H1 (cell line): Measurements from ENCODE around the gene CDC42. TPM values are rescaled to one million over a fixed set of nuclear protein-coding genes. Genes with fewer than 3 reads are reported as not detected.
A peak's percentile ranks its signal among the peaks of the same experiment; 100 is the strongest.

ENCODE experiments used
- CTCF ChIA-PET: fragments of 300-600 bp; sonication (Branson Sonifier 250); formaldehyde crosslinking; loops from one replicate; lab custom pipeline; 2021; ENCODE audit not compliant: partially characterized antibody; lab: Charles Lee
- POLR2A ChIA-PET: fragments of 300-600 bp; sonication (Branson Sonifier 250); formaldehyde crosslinking; loops from one replicate; lab custom pipeline; 2021; ENCODE audit warnings: inconsistent platforms; ENCODE audit not compliant: partially characterized antibody; lab: Charles Lee
- DNase-seq, 2 experiments: peaks; one replicate each; pipeline versions ENCODE4 v3.0.0 to v3.0.0-alpha.2; 2010 to 2022; ENCODE audit warnings: low spot score in 2 of 2, low read depth in 1 of 2, mixed read lengths in 1 of 2
- FAIRE-seq: peaks from 2 replicates; lab custom pipeline; 2011; peaks lifted over from hg19 to GRCh38; lab: Jason Lieb, UNC
- H2AFZ ChIP-seq: 2 replicates; pipeline ENCODE4 v1.8.1; 2012; ENCODE audit warnings: low read length, inconsistent platforms
- H2AK5ac ChIP-seq: 2 replicates; pipeline ENCODE4 v1.6.1; 2013; ENCODE audit warnings: low read depth, low read length
- H2BK120ac ChIP-seq: replicated peaks from 2 replicates; pipeline ENCODE3; 2013; ENCODE audit warnings: low read depth, low read length, inconsistent platforms
- H2BK12ac ChIP-seq: 2 replicates; pipeline ENCODE4 v1.6.1; 2013; ENCODE audit warnings: low read depth, low read length
- H2BK15ac ChIP-seq: 2 replicates; pipeline ENCODE4 v1.6.1; 2013; ENCODE audit warnings: low read length
- H2BK20ac ChIP-seq: 2 replicates; pipeline ENCODE4 v1.6.1; 2013; ENCODE audit warnings: low read length
- H2BK5ac ChIP-seq: 2 replicates; pipeline ENCODE4 v1.6.1; 2013; ENCODE audit warnings: low read depth, low read length
- H3K14ac ChIP-seq: 2 replicates; pipeline ENCODE4 v1.6.1; 2013; ENCODE audit warnings: inconsistent platforms; ENCODE audit not compliant: insufficient read length
- H3K18ac ChIP-seq: 2 replicates; pipeline ENCODE4 v1.6.1; 2013; ENCODE audit warnings: low read length; ENCODE audit errors: extremely low read depth
- H3K23ac ChIP-seq: 2 replicates; pipeline ENCODE4 v1.6.1; 2013; ENCODE audit warnings: inconsistent platforms; ENCODE audit not compliant: insufficient read length
- H3K23me2 ChIP-seq: 2 replicates; pipeline ENCODE4 v1.6.1; 2013; ENCODE audit warnings: low read depth, low read length
- H3K27ac ChIP-seq: 2 replicates; pipeline ENCODE4 v1.6.1; 2011; ENCODE audit warnings: low read depth, low read length, inconsistent platforms
- H3K27me3 ChIP-seq, 4 experiments: replicated peaks in 1 of 4; 1 replicate in 1 of 4; 2 replicates in 3 of 4; pipeline versions ENCODE4 v1.6.1 to v1.8.1; 2011 to 2013; ENCODE audit warnings: low read length in 3 of 4, mild to moderate bottlenecking in 3 of 4, inconsistent platforms in 2 of 4, mixed read lengths in 2 of 4, moderate library complexity in 1 of 4; ENCODE audit not compliant: control insufficient read depth in 3 of 4, insufficient read depth in 3 of 4; ENCODE audit errors: extremely low read depth in 1 of 4
- H3K36me3 ChIP-seq, 4 experiments: 2 replicates each; pipeline versions ENCODE4 v1.6.1 to v1.8.1; 2011 to 2013; ENCODE audit warnings: mild to moderate bottlenecking in 4 of 4, low read length in 3 of 4, moderate library complexity in 2 of 4, control low read depth in 1 of 4, inconsistent platforms in 1 of 4; ENCODE audit not compliant: insufficient read depth in 4 of 4, control insufficient read depth in 2 of 4
- H3K4ac ChIP-seq: replicated peaks from 2 replicates; pipeline ENCODE3; 2013; ENCODE audit warnings: low read length, low read depth, mixed read lengths, inconsistent platforms; ENCODE audit not compliant: insufficient read length
- H3K4me1 ChIP-seq, 4 experiments: replicated peaks in 1 of 4; 1 replicate in 1 of 4; 2 replicates in 3 of 4; pipeline versions ENCODE4 v1.6.1 to v1.8.1; 2011 to 2013; ENCODE audit warnings: low read length in 3 of 4, inconsistent platforms in 2 of 4, mixed read lengths in 1 of 4; ENCODE audit not compliant: insufficient read depth in 4 of 4, control insufficient read depth in 3 of 4
- H3K4me2 ChIP-seq, 2 experiments: 2 replicates each; pipeline versions ENCODE4 v1.6.1 to v1.8.1; 2011 to 2013; ENCODE audit warnings: low read depth in 2 of 2, low read length in 2 of 2, control low read depth in 1 of 2, inconsistent platforms in 1 of 2, mild to moderate bottlenecking in 1 of 2; ENCODE audit not compliant: insufficient read depth in 1 of 2
- H3K4me3 ChIP-seq, 4 experiments: fragments of 200-600, 300-600 bp in 1 of 4; sonication (generic), shearing (Covaris generic), sonication (Bioruptor Twin) in 1 of 4; 2 replicates each; pipeline versions ENCODE4 v1.5.1 to v1.8.1; 2011 to 2016; ENCODE audit warnings: low read length in 4 of 4, low read depth in 3 of 4, control low read depth in 2 of 4, inconsistent platforms in 2 of 4, mild to moderate bottlenecking in 2 of 4, mixed read lengths in 1 of 4, moderate library complexity in 1 of 4; ENCODE audit not compliant: insufficient read depth in 2 of 4; ENCODE audit errors: extremely low read depth in 1 of 4
- H3K56ac ChIP-seq: replicated peaks from 2 replicates; pipeline ENCODE3; 2013; ENCODE audit warnings: low read depth, mild to moderate bottlenecking, mixed read lengths, low read length, inconsistent platforms; ENCODE audit not compliant: insufficient read length
- H3K79me1 ChIP-seq: 2 replicates; pipeline ENCODE4 v1.6.1; 2013; ENCODE audit warnings: low read depth, low read length, control low read depth
- H3K79me2 ChIP-seq, 2 experiments: 2 replicates each; pipeline versions ENCODE4 v1.6.1 to v1.8.1; 2012 to 2013; ENCODE audit warnings: low read length in 2 of 2, mild to moderate bottlenecking in 2 of 2, inconsistent platforms in 1 of 2; ENCODE audit not compliant: insufficient read depth in 2 of 2, control insufficient read depth in 1 of 2
- H3K9ac ChIP-seq, 4 experiments: replicated peaks in 1 of 4; 1 replicate in 1 of 4; 2 replicates in 3 of 4; pipeline versions ENCODE4 v1.6.1 to v1.8.1; 2011 to 2013; ENCODE audit warnings: low read depth in 3 of 4, low read length in 3 of 4, control low read depth in 2 of 4, mild to moderate bottlenecking in 2 of 4, moderate library complexity in 2 of 4, inconsistent platforms in 1 of 4; ENCODE audit errors: extremely low read depth in 1 of 4
- H3K9me3 ChIP-seq, 2 experiments: 2 replicates each; pipeline versions ENCODE4 v1.6.1 to v1.8.1; 2012 to 2013; ENCODE audit warnings: mild to moderate bottlenecking in 2 of 2, moderate library complexity in 2 of 2, control low read depth in 1 of 2, inconsistent platforms in 1 of 2, low read depth in 1 of 2, low read length in 1 of 2, mixed read lengths in 1 of 2; ENCODE audit not compliant: insufficient read depth in 2 of 2
- H4K20me1 ChIP-seq, 2 experiments: replicated peaks in 1 of 2; 2 replicates each; pipeline versions ENCODE3 to v1.8.1; 2011 to 2013; ENCODE audit warnings: inconsistent platforms in 2 of 2, low read length in 2 of 2, mild to moderate bottlenecking in 1 of 2; ENCODE audit not compliant: insufficient read depth in 2 of 2, control insufficient read depth in 1 of 2
- H4K5ac ChIP-seq: 2 replicates; pipeline ENCODE4 v1.6.1; 2013; ENCODE audit warnings: low read length, low read depth, mixed read lengths, inconsistent platforms; ENCODE audit not compliant: insufficient read length
- H4K8ac ChIP-seq: 2 replicates; pipeline ENCODE4 v1.8.0; 2013; ENCODE audit warnings: mild to moderate bottlenecking, moderate library complexity, low read length, inconsistent platforms; ENCODE audit not compliant: insufficient read depth; ENCODE audit errors: extremely low read depth
- H4K91ac ChIP-seq: replicated peaks from 2 replicates; pipeline ENCODE3; 2013; ENCODE audit warnings: low read length, mixed read lengths, inconsistent platforms; ENCODE audit not compliant: insufficient read length
- ASH2L ChIP-seq: fragments of 200-600, 300-600 bp; sonication (generic); IDR thresholded peaks from one replicate; pipeline ENCODE4 v1.7.1; 2017; ENCODE audit warnings: low read length
- BACH1 ChIP-seq: IDR thresholded peaks from 2 replicates; pipeline ENCODE4 v1.6.1; 2012; ENCODE audit warnings: low read length, improper control_type of control experiment
- CTBP2 ChIP-seq: IDR thresholded peaks from 2 replicates; pipeline ENCODE4 v1.7.0; 2011; ENCODE audit warnings: borderline replicate concordance, mild to moderate bottlenecking, moderate library complexity, mixed read lengths, low read length; ENCODE audit not compliant: insufficient read depth, insufficient read length
- CTCF ChIP-seq, 3 experiments: IDR thresholded peaks; 1 replicate in 2 of 3; 2 replicates in 1 of 3; pipeline versions ENCODE4 v1.5.1 to v1.6.1; 2011; ENCODE audit warnings: low read length in 3 of 3, mild to moderate bottlenecking in 3 of 3, inconsistent platforms in 2 of 3, low read depth in 1 of 3, moderate library complexity in 1 of 3; ENCODE audit not compliant: insufficient read depth in 1 of 3; ENCODE audit errors: control extremely low read depth in 1 of 3
- JUND ChIP-seq: IDR thresholded peaks from 2 replicates; pipeline ENCODE4 v1.6.1; 2011; ENCODE audit warnings: mild to moderate bottlenecking, improper control_type of control experiment, low read length
- RAD21 ChIP-seq, 2 experiments: IDR thresholded peaks in 1 of 2; conservative IDR thresholded peaks in 1 of 2; 2 replicates each; pipeline ENCODE4 v1.6.1; 2011; ENCODE audit warnings: low read depth in 2 of 2, low read length in 2 of 2, improper control_type of control experiment in 1 of 2, inconsistent platforms in 1 of 2, mild to moderate bottlenecking in 1 of 2, moderate library complexity in 1 of 2
- RFX5 ChIP-seq: IDR thresholded peaks from 2 replicates; pipeline ENCODE4 v1.6.1; 2011; ENCODE audit warnings: low read depth, low read length, improper control_type of control experiment, borderline replicate concordance
- YY1 ChIP-seq: IDR thresholded peaks from 2 replicates; pipeline ENCODE4 v1.6.1; 2011; ENCODE audit warnings: low read depth, mild to moderate bottlenecking, low read length
- WGBS, 2 experiments: shearing (Covaris generic) in 1 of 2; methylation state at CpG; one replicate each; pipeline versions ENCODE4 v1.1.6 to v1.1.7; 2013 to 2015; ENCODE audit warnings: low lambda C conversion rate in 2 of 2, mixed read lengths in 2 of 2, inconsistent platforms in 1 of 2, low coverage in 1 of 2, missing lambda C conversion rate in 1 of 2; ENCODE audit not compliant: insufficient replicate concordance in 2 of 2, insufficient coverage in 1 of 2, insufficient read length in 1 of 2; ENCODE audit errors: extremely low coverage in 1 of 2, missing lambda C conversion rate in 1 of 2; 5-methylcytosine and 5-hydroxymethylcytosine counted together
- polyA plus RNA-seq, 7 experiments: library from polyadenylated mRNA; depleted of rRNA in 3 of 7; stranded (reverse) in 5 of 7; unstranded in 2 of 7; fragments of >200 nt in 5 of 7; fragments of 200-250 nt in 2 of 7; gene quantifications; 1 replicate in 5 of 7; 2 replicates in 1 of 7; 4 replicates in 1 of 7; pipeline versions ENCODE4 v1.2.1 to v1.2.3, GENCODE V29; 2011 to 2013; ENCODE audit warnings: missing spikeins in 2 of 7, mixed read lengths in 2 of 7
- total RNA-seq: library from RNA; stranded (reverse); fragmentation: NEBNext Ultra II Directional; extraction: Animal tissue kit (Norgen Biotek cat#: 25700); gene quantifications from 2 replicates; pipeline ENCODE4 v1.2.1, GENCODE V29; 2021

The CDC42 gene
- total and polyA plus RNA-seq, 2 of the 8 experiments (the other 6 are each of a cell fraction or from before 2014, with no cell fraction given), result 110 to 179 TPM

- no peak overlapping the region for H2BK12ac ChIP-seq
- H4K8ac ChIP-seq, result no peak overlapping the region
- CTCF ChIA-PET, result interaction anchor here (0.6 to 8.1 kb wide), 35 partner anchors 9 to 313 kb away, joined by 3 to 46 read pairs (median 4); no protein-coding TSS in a partner anchor
- H3K18ac ChIP-seq, result no peak overlapping the region
- WGBS, 2 experiments, result 59% methylated on average over 5 of the region's 5 CpGs; no CpG with 5 or more reads in 1 of the 2 experiments
- H3K27ac ChIP-seq, result no peak overlapping the region
- H2BK120ac ChIP-seq, result no peak overlapping the region
- H3K4me3 ChIP-seq, result no peak overlapping the region
- H3K27me3 ChIP-seq, result no peaks in the 10 kb centered on the region
- DNase-seq, result no peak
- peaks cover 5 to 19% of the 10 kb centered on the region in 2 experiments; a peak in 3 of 4 replicates for H3K79me2 ChIP-seq
- H4K91ac ChIP-seq, result no peak overlapping the region
- no peak overlapping the region for H3K14ac ChIP-seq
- no peak overlapping the region for H2BK5ac ChIP-seq
- H4K5ac ChIP-seq, result no peak overlapping the region
- FAIRE-seq, result peak; percentile 93
- no peaks in the 10 kb centered on the region; a peak in 1 of 7 replicates for H3K4me1 ChIP-seq
- no peaks in the 10 kb centered on the region for H3K9me3 ChIP-seq
- peaks cover 2% of the 10 kb centered on the region; the same call in 1 of the 2 replicates for H3K79me1 ChIP-seq
- no peaks in the 10 kb centered on the region for H3K36me3 ChIP-seq
- H2BK15ac ChIP-seq, result no peak overlapping the region
- H3K23ac ChIP-seq, result no peak overlapping the region
- no peak overlapping the region for H2BK20ac ChIP-seq
- POLR2A ChIA-PET, result interaction anchor here (0.6 to 1.1 kb wide), 3 partner anchors 10 to 13 kb away, joined by 3 to 4 read pairs (median 3); no protein-coding TSS in a partner anchor
- H3K4me2 ChIP-seq, result no peak overlapping the region
- peaks cover 0 to 2% of the 10 kb centered on the region in 2 experiments for H4K20me1 ChIP-seq
- H3K56ac ChIP-seq, result no peak overlapping the region
- H2AFZ ChIP-seq, result no peak overlapping the region
- H3K4ac ChIP-seq, result no peak overlapping the region
- no peak overlapping the region for H2AK5ac ChIP-seq
- H3K9ac ChIP-seq, result no peak overlapping the region
- H3K23me2 ChIP-seq, result no peaks in the 10 kb centered on the region
- TF ChIP-seq RFX5, result no peak
- no peak for TF ChIP-seq ASH2L
- TF ChIP-seq CTBP2, result no peak
- TF ChIP-seq JUND, result 0 out of 2 replicates have a peak, but pooled peaks have one; percentile 14
- peak; percentile 84 to 89 for TF ChIP-seq RAD21 (IDR thresholded peaks at IDR 0.05 in 1 of 2, conservative IDR thresholded peaks at IDR 0.05 in 1 of 2; ENCODE audit: low read depth in 2 of 2, low read length in 2 of 2)
- TF ChIP-seq YY1, result no peak
- peak in 2 of 3 experiments; percentile 74 to 85; a peak in 3 of 4 replicates for TF ChIP-seq CTCF (IDR thresholded peaks at IDR 0.05; ENCODE audit: control extremely low read depth in 1 of 3, insufficient read depth in 1 of 3, low read depth in 1 of 3, low read length in 3 of 3)
- no peak for TF ChIP-seq BACH1
These were observed 53.2 kb downstream of the CDC42 start for GRCh38 chr1:22105611-22106207.
